K562 (cell line): ENCODE results near the gene ZBTB44. TPM values are rescaled to one million over a fixed set of nuclear protein-coding genes. Genes with fewer than 3 reads are reported as not detected.
"Not testable (repeated sequence)": the region's sequence is repeated elsewhere in the genome, so short reads cannot be mapped to it uniquely, and the experiment has no call there.

Source experiments
- ATAC-seq: fragments of 200-7000 bp; cut with Tn5 transposase; 3 replicates; pipeline ENCODE4 v1.9.1; 2020; ENCODE audit warnings: moderate library complexity
- BruUV-seq: library from RNA; stranded (reverse); fragments of 400-500 nt; replicated peaks from 2 replicates; lab custom pipeline; 2021; lab: Mats Ljungman, UMichigan
- CTCF ChIA-PET: fragments of 300-600 bp; formaldehyde crosslinking; extraction: SDS; loops from one replicate; lab custom pipeline; 2021; ENCODE audit warnings: low intra/inter-chr PET ratio; lab: Yijun Ruan, JAX
- POLR2A ChIA-PET: fragments of 300-600, 350-650 bp; sonication (Branson Sonifier 250); formaldehyde crosslinking; extraction: SDS; loops from one replicate; lab custom pipeline; 2021; ENCODE audit warnings: antibody characterized with exemption, inconsistent platforms; lab: Yijun Ruan, JAX
- DNase-seq, 4 experiments: peaks; one replicate each; pipeline versions ENCODE4 v3.0.0 to v3.0.0-alpha.2; 2011 to 2018; ENCODE audit warnings: low spot score in 3 of 4, mixed read lengths in 3 of 4; ENCODE audit errors: extremely low read depth in 1 of 4
- FAIRE-seq: peaks from 2 replicates; lab custom pipeline; 2011; peaks lifted over from hg19 to GRCh38; lab: Jason Lieb, UNC
- H2AFZ ChIP-seq: 2 replicates; pipeline ENCODE4 v1.6.0; 2011; ENCODE audit warnings: low read depth, low read length, control low read depth, inconsistent platforms
- H3K27ac ChIP-seq: fragments of 200-600 bp; 3 replicates; pipeline ENCODE4 v1.8.0; 2011; ENCODE audit warnings: low read depth, mild to moderate bottlenecking, control low read depth, inconsistent platforms, low read length, moderate library complexity, mixed read lengths; ENCODE audit errors: extremely low read depth
- H3K27me3 ChIP-seq, 2 experiments: fragments of 300-600 bp in 1 of 2; 2 replicates in 1 of 2; 3 replicates in 1 of 2; pipeline versions ENCODE4 v1.6.0 to v1.8.0; 2011; ENCODE audit warnings: inconsistent platforms in 2 of 2, low read length in 2 of 2, mild to moderate bottlenecking in 1 of 2, mixed read lengths in 1 of 2, moderate library complexity in 1 of 2; ENCODE audit not compliant: control insufficient read depth in 2 of 2, insufficient read depth in 2 of 2
- H3K36me3 ChIP-seq: fragments of 300-600 bp; 3 replicates; pipeline ENCODE4 v1.8.0; 2011; ENCODE audit warnings: mild to moderate bottlenecking, low read length, inconsistent platforms; ENCODE audit not compliant: control insufficient read depth, insufficient read depth
- H3K4me1 ChIP-seq, 2 experiments: fragments of 200-600 bp in 1 of 2; replicated peaks in 1 of 2; 2 replicates in 1 of 2; 3 replicates in 1 of 2; pipeline versions ENCODE4 v1.5.1 to v1.8.0; 2011; ENCODE audit warnings: inconsistent platforms in 2 of 2, low read length in 2 of 2, mild to moderate bottlenecking in 1 of 2, mixed read lengths in 1 of 2, moderate library complexity in 1 of 2; ENCODE audit not compliant: control insufficient read depth in 2 of 2, insufficient read depth in 2 of 2
- H3K4me2 ChIP-seq: 2 replicates; pipeline ENCODE4 v1.6.1; 2011; ENCODE audit warnings: low read length, control low read depth, inconsistent platforms, mixed read lengths; ENCODE audit not compliant: insufficient read depth
- H3K4me3 ChIP-seq: fragments of 200-600 bp; sonication (generic), shearing (Covaris generic); 2 replicates; pipeline ENCODE4 v1.5.1; 2016; ENCODE audit warnings: control low read depth, inconsistent platforms
- H3K79me2 ChIP-seq: fragments of 200-600 bp; 3 replicates; pipeline ENCODE4 v1.8.0; 2011; ENCODE audit warnings: low read length, inconsistent platforms; ENCODE audit not compliant: control insufficient read depth, insufficient read depth
- H3K9ac ChIP-seq, 2 experiments: 2 replicates each; pipeline versions ENCODE4 v1.6.0 to v1.6.1; 2011; ENCODE audit warnings: low read depth in 2 of 2, low read length in 2 of 2, control low read depth in 1 of 2, inconsistent platforms in 1 of 2, mild to moderate bottlenecking in 1 of 2, mixed read lengths in 1 of 2; ENCODE audit not compliant: insufficient read depth in 1 of 2
- H3K9me1 ChIP-seq: one replicate; pipeline ENCODE4 v1.6.0; 2011; ENCODE audit warnings: inconsistent platforms, mild to moderate bottlenecking, low read length, moderate library complexity; ENCODE audit not compliant: control insufficient read depth, insufficient read depth
- H3K9me3 ChIP-seq: replicated peaks from 2 replicates; pipeline ENCODE4 v1.5.1; 2011; ENCODE audit warnings: low read depth, low read length, inconsistent platforms; ENCODE audit not compliant: control insufficient read depth, insufficient read depth
- H4K20me1 ChIP-seq: replicated peaks from 2 replicates; pipeline ENCODE4 v1.6.1; 2011; ENCODE audit warnings: low read length, inconsistent platforms, mixed read lengths; ENCODE audit not compliant: control insufficient read depth, insufficient read depth
- ARHGAP35 ChIP-seq: fragments of 450-650 bp; IDR thresholded peaks from 2 replicates; pipeline ENCODE4 v1.6.1; 2018; ENCODE audit not compliant: partially characterized antibody
- C11orf30 ChIP-seq: fragments of 450-650 bp; IDR thresholded peaks from 2 replicates; pipeline ENCODE4 v1.6.1; 2016; ENCODE audit warnings: low read depth, mild to moderate bottlenecking
- ESRRB ChIP-seq: fragments of 250-450 bp; sonication (Bioruptor Pico); IDR thresholded peaks from 2 replicates; pipeline ENCODE4 v1.5.0; 2020; ENCODE audit warnings: mild to moderate bottlenecking, moderate library complexity, borderline replicate concordance
- FOXK1 ChIP-seq: sonication (generic); formaldehyde crosslinking; IDR thresholded peaks from 2 replicates; pipeline ENCODE4 v1.8.0; 2022; ENCODE audit warnings: missing genetic modification reagents, mild to moderate bottlenecking, borderline replicate concordance
- FOXK2 ChIP-seq, 2 experiments: fragments of 450-650 bp; IDR thresholded peaks in 1 of 2; conservative IDR thresholded peaks in 1 of 2; 2 replicates each; pipeline ENCODE4 v1.6.1; 2016; ENCODE audit warnings: low read depth in 2 of 2, mild to moderate bottlenecking in 1 of 2
- MAFF ChIP-seq: IDR thresholded peaks from 2 replicates; pipeline ENCODE4 v1.6.1; 2012; ENCODE audit warnings: low read length, improper control_type of control experiment
- MAFG ChIP-seq: fragments of 450-650 bp; conservative IDR thresholded peaks from 2 replicates; pipeline ENCODE4 v1.6.1; 2016; ENCODE audit warnings: missing genetic modification characterization, missing compliant biosample characterization
- MAFK ChIP-seq: IDR thresholded peaks from 2 replicates; pipeline ENCODE4 v1.6.1; 2011; ENCODE audit warnings: low read length, improper control_type of control experiment
- NEUROD1 ChIP-seq: fragments of 150-350 bp; IDR thresholded peaks from 2 replicates; pipeline ENCODE4 v1.6.1; 2014; ENCODE audit warnings: borderline replicate concordance, low read length, low read depth; ENCODE audit not compliant: partially characterized antibody
- NFE2 ChIP-seq: IDR thresholded peaks from 2 replicates; pipeline ENCODE4 v1.6.1; 2014; ENCODE audit warnings: antibody characterized with exemption, low read depth
- STAG1 ChIP-seq: sonication (generic); formaldehyde crosslinking; IDR thresholded peaks from 2 replicates; pipeline ENCODE4 v1.5.0; 2020; ENCODE audit warnings: missing genetic modification reagents, borderline replicate concordance
- ZFPM2 ChIP-seq: fragments of 250-450 bp; sonication (Bioruptor Pico); IDR thresholded peaks from 2 replicates; pipeline ENCODE4 v1.5.1; 2022; ENCODE audit warnings: mild to moderate bottlenecking
- ZNF175 ChIP-seq: fragments of 200-800 bp; sonication (Bioruptor generic); IDR thresholded peaks from 2 replicates; pipeline ENCODE4 v1.6.1; 2016; ENCODE audit warnings: low read depth, mild to moderate bottlenecking, missing genetic modification characterization, missing compliant biosample characterization
- ZNF316 ChIP-seq: fragments of 450-650 bp; IDR thresholded peaks from 2 replicates; pipeline ENCODE4 v1.6.1; 2016
- WGBS: fragments of 100-300 bp; shearing (Covaris generic); methylation state at CpG from one replicate; pipeline ENCODE4 v1.1.6; 2016; ENCODE audit warnings: low coverage, mixed read lengths; ENCODE audit not compliant: insufficient coverage; ENCODE audit errors: missing lambda C conversion rate; 5-methylcytosine and 5-hydroxymethylcytosine counted together
- in situ Hi-C: fragments of 300-500 bp; cut with MboI; formaldehyde crosslinking; loops from 4 replicates; pipeline ENCODE4 v1.15.0; 2018; ENCODE audit warnings: inconsistent platforms, mixed read lengths
- intact Hi-C: fragments of 100-400 bp; cut with micrococcal nuclease; formaldehyde crosslinking; loops from 2 replicates; pipeline ENCODE4 v1.14.2; 2022
- polyA plus RNA-seq, 8 experiments: library from polyadenylated mRNA; depleted of rRNA in 4 of 8; stranded (reverse) in 5 of 8; unstranded in 3 of 8; fragments of >200 nt; fragmentation: Nextera tagmentation in 2 of 8; fragmentation: Illumina TruSeq in 1 of 8; extraction: Ambion mirVana in 2 of 8; extraction: Trizol in 1 of 8; gene quantifications; 2 replicates each; pipeline versions ENCODE4 v1.2.1 to v1.2.3, GENCODE V29; 2011 to 2014; ENCODE audit warnings: inconsistent platforms in 1 of 8, missing spikeins in 1 of 8
- total RNA-seq, 7 experiments: library from RNA; depleted of rRNA in 6 of 7; stranded (reverse); fragments of >200 nt in 6 of 7; fragmentation: Illumina TruSeq in 2 of 7; extraction: Trizol in 2 of 7; gene quantifications; 2 replicates each; pipeline versions ENCODE4 v1.2.1 to v1.2.3, GENCODE V29; 2011 to 2021; ENCODE audit warnings: low replicate concordance in 1 of 7

Gene ZBTB44
- total and polyA plus RNA-seq, 9 of the 15 experiments (the other 6 are each of a cell fraction or from before 2014, with no cell fraction given), result 4.7 to 27.1 (median 17.3) TPM

GRCh38 chr11:130331397-130331796, 16.7 kb upstream of the ZBTB44 start:
- in situ Hi-C loops, CTCF ChIA-PET, FAIRE-seq, H3K4me3 ChIP-seq, DNase-seq, H4K20me1 ChIP-seq, H3K79me2 ChIP-seq, intact Hi-C loops, H3K4me2 ChIP-seq, H3K27me3 ChIP-seq, H3K4me1 ChIP-seq, H3K9me3 ChIP-seq, H3K27ac ChIP-seq, H3K9me1 ChIP-seq, H3K36me3 ChIP-seq, ATAC-seq, H3K9ac ChIP-seq, BruUV-seq: not testable (repeated sequence)
- peak overlapping the region; percentile 40; the same call in 1 of the 2 replicates for H2AFZ ChIP-seq
- 80% methylated on average over 9 of the region's 19 CpGs for WGBS
- TF ChIP-seq MAFK, result peak; percentile 65; the same call in 1 of the 2 replicates
- peak; percentile 79 for TF ChIP-seq C11orf30
- TF ChIP-seq ZNF316, result peak; percentile 86
- peak; percentile 53 for TF ChIP-seq MAFG (tag)
- peak; percentile 40; the same call in 1 of the 2 replicates for TF ChIP-seq NFE2
- TF ChIP-seq MAFF, result peak; percentile 63
- TF ChIP-seq, all 486 proteins: peak for 6; not testable (repeated sequence) for 480
- POLR2A ChIA-PET, result not testable (repeated sequence)

GRCh38 chr11:130330101-130330684, 15.5 kb upstream of the ZBTB44 start:
- no peak for DNase-seq
- Histone ChIP-seq H4K20me1 (no peaks in the 10 kb centered on the region), H3K9me3 (no peaks in the 10 kb centered on the region), H3K9me1 (no peaks in the 10 kb centered on the region), H2AFZ (no peak overlapping the region), H3K9ac (no peak overlapping the region), H3K4me2 (no peak overlapping the region), H3K4me1 (no peaks in the 10 kb centered on the region; a peak in 1 of 5 replicates), H3K36me3 (no peaks in the 10 kb centered on the region), H3K27ac (no peak overlapping the region), H3K79me2 (no peaks in the 10 kb centered on the region), H3K4me3 (no peak overlapping the region), H3K27me3 (peaks cover 4 to 5% of the 10 kb centered on the region in 2 experiments; a peak in 2 of 5 replicates)
- ATAC-seq, result no peak
- 19% methylated on average over 1 of the region's 1 CpG for WGBS
- no peak for FAIRE-seq
- BruUV-seq, result no TSS peak
- CTCF ChIA-PET, result no interaction called here
- POLR2A ChIA-PET, result interaction anchor here (0.9 to 1.0 kb wide), 2 partner anchors 8 to 13 kb away, joined by 3 read pairs; no protein-coding TSS in a partner anchor
- intact Hi-C loops (no loop called here), in situ Hi-C loops (no loop called here)
- TF ChIP-seq ESRRB, result no peak
- no peak for TF ChIP-seq ZNF175 (CRISPR knock-in tag)
- no peak for TF ChIP-seq STAG1 (CRISPR knock-in tag)
- no peak for TF ChIP-seq FOXK2 (conservative IDR thresholded peaks at IDR 0.05 in 1 of 2, IDR thresholded peaks at IDR 0.05 in 1 of 2; ENCODE audit: low read depth in 2 of 2)
- no peak for TF ChIP-seq ZFPM2 (CRISPR knock-in tag)
- no peak for TF ChIP-seq FOXK1 (CRISPR knock-in tag)
- no peak for TF ChIP-seq NEUROD1
- no peak for TF ChIP-seq ARHGAP35
